HUES64 (cell line): ENCODE measurements around the gene RCE1.

Experiments
- H3K27ac ChIP-seq: 2 replicates; pipeline ENCODE4 v1.7.0; 2013; ENCODE audit warnings: low read depth, low read length, inconsistent platforms
- H3K27me3 ChIP-seq: 2 replicates; pipeline ENCODE4 v1.6.1; 2013; ENCODE audit warnings: mild to moderate bottlenecking, low read length; ENCODE audit not compliant: insufficient read depth
- H3K36me3 ChIP-seq: 2 replicates; pipeline ENCODE4 v1.6.1; 2013; ENCODE audit warnings: mild to moderate bottlenecking, low read length; ENCODE audit not compliant: insufficient read depth
- H3K4me1 ChIP-seq: 2 replicates; pipeline ENCODE4 v1.6.1; 2013; ENCODE audit warnings: mild to moderate bottlenecking, low read length, moderate library complexity; ENCODE audit not compliant: insufficient read depth
- H3K4me3 ChIP-seq: 2 replicates; pipeline ENCODE4 v1.5.1; 2013; ENCODE audit warnings: mild to moderate bottlenecking, low read length, moderate library complexity
- H3K9ac ChIP-seq: 2 replicates; pipeline ENCODE4 v1.6.1; 2013; ENCODE audit warnings: mild to moderate bottlenecking, low read depth, low read length
- H3K9me3 ChIP-seq: 2 replicates; pipeline ENCODE4 v1.6.1; 2013; ENCODE audit warnings: low read depth, low read length; ENCODE audit not compliant: insufficient read depth
- WGBS: fragments of 150-250, 120-280 bp; methylation state at CpG from one replicate; pipeline ENCODE4 v1.1.7; 2013; ENCODE audit warnings: missing lambda C conversion rate; 5-methylcytosine and 5-hydroxymethylcytosine counted together

RCE1 gene

DNA sequence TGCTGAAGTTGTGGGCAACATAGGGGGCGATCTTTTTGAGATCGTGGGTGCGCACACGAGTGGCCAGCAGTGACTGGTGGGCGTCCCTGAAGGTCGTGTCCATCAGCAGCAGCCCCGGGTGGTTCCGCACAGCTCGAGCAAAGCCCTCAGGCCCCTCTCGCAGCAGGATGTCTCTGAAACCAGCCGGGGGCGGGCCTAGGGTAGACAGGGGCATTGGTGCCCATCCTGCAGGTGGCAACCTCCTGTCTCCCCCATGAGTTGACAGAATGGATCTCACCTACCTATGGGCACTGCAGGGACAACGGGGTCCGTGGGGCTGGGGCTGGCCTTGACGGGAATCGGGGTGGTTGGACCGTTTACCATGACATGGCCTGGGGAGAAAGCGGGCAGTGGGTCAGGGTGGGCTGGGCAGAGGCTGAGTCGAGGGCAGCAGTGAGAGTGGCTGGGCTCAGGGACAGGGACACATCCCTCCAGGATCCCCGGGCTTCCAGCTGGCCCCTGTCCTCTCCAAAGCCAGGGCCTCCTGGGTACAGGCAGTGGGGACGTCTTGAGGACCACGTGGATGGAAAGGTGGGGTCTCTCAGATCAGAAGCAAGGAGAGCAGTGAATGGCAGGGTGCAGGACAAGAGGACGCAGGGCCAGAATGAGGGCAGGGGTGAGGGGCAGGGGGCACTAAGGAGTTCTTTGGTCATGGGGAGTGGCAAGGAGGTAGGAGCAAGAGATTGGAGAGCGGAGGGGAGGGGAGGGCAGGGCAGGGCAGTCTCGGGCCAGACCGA, 9.4 kb downstream of the RCE1 start:
- Histone ChIP-seq H3K9me3 (no peaks in the 10 kb centered on the region), H3K36me3 (peaks cover 12% of the 10 kb centered on the region), H3K9ac (no peak overlapping the region), H3K4me1 (peaks cover 5% of the 10 kb centered on the region; the same call in 1 of the 2 replicates), H3K27ac (no peak overlapping the region), H3K4me3 (no peak overlapping the region), H3K27me3 (no peaks in the 10 kb centered on the region)
- WGBS, result 92% methylated on average over 26 of the region's 26 CpGs

DNA sequence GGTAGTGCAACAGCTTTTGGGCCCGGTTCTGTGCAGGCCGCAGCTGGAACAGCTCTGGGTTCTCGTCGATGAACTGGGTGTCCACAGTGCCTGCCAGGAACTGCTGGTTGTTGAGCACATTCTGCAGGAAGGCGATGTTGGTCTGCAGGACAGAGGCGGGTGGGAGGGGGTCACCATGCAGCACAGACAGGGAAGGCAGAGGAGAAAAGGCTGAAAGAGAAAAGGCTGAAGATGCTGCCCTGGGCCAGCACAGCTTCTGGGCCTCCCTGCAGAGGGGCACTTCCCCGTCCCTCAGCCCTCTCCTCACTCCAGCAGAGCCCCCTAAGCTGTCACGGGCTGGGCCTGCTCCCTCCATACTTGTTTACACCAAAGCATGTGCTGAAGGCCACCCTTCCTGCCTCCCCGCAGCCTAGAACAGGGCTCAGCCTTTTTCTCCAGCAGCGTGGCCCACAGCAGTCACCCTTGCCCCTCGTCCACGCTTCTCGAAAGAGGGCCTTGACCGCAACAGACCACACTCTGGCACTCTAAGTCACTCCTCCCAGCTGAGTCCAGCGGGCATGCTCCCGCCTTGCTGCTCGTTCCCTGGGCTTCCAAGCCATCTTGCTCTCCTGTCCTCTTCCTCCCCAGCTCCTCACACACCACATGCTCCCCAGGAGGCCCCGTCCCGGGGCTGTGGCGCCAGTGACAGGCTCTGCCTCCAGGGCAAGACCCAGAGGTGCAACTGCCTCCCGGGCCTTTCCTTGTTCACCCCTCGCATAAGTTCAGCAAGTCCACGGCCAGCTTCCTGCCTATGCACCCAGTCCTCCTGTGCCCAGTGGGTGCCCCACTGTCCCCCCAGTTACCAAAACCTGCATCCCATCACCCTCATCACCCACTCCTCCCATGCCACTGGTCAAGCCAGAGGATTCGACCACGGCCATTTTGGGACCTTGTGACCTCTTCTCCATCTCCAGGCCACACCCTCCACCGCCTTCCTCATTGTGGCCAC, 10.3 kb downstream of the RCE1 start:
- Histone ChIP-seq H3K27me3 (no peaks in the 10 kb centered on the region), H3K9ac (no peak overlapping the region), H3K4me3 (no peak overlapping the region), H3K4me1 (peaks cover 5% of the 10 kb centered on the region; the same call in 1 of the 2 replicates), H3K27ac (no peak overlapping the region), H3K36me3 (peaks cover 5% of the 10 kb centered on the region; the same call in 1 of the 2 replicates), H3K9me3 (no peaks in the 10 kb centered on the region)
- 91% methylated on average over 26 of the region's 26 CpGs for WGBS

DNA sequence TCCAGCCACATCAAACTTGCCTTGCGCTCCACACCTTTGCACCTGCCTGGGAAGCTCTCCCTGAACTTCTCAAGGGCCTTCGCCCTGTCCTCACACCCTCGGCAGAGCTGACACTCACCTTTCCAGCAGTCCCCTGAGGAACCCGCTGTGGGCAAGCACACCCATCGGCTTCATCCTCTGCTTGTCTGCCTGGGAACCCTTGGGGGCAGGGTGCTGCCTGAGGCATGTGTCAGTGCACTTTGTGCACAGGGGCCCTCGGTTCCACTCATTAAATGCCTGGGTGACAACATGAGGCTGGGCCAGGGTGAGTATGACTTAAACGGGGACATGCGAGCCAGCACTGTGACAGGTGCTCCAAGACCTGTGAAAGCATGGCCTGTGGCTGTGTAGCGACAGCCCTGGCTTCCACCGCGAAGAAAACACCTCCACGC, 11.0 kb downstream of the RCE1 start:
- H3K36me3 ChIP-seq, result peaks cover 2% of the 10 kb centered on the region; the same call in 1 of the 2 replicates
- no peaks in the 10 kb centered on the region for H3K9me3 ChIP-seq
- no peak overlapping the region for H3K27ac ChIP-seq
- H3K4me1 ChIP-seq, result peaks cover 5% of the 10 kb centered on the region; the same call in 1 of the 2 replicates
- H3K27me3 ChIP-seq, result no peaks in the 10 kb centered on the region
- 94% methylated on average over 12 of the region's 12 CpGs for WGBS
- no peak overlapping the region for H3K4me3 ChIP-seq
- no peak overlapping the region for H3K9ac ChIP-seq

DNA sequence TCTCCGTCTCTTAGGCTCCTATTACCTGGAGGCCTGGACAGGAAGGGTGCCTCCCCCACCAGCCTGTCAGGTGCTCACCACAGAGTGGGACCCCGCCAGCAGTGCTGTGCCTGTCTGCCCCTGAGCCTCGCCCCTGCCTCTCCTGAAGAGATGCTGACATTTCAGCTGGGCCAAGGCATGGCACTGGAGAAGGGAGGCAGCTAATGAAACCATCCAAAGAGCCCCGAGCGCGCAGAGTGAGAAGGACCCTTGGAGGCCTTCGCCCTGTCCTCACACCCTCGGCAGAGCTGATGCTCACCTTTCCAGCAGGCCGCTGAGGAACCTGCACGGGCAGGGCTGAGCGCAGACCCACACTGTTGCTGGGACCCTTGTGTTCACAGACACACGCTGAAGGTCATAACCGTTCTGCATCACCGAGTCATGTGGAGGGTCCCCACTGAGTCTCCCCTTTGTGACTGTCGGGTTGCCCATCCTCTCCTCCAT, 11.5 kb downstream of the RCE1 start:
- no peak overlapping the region for H3K27ac ChIP-seq
- H3K27me3 ChIP-seq, result no peaks in the 10 kb centered on the region
- peaks cover 7% of the 10 kb centered on the region; the same call in 1 of the 2 replicates for H3K36me3 ChIP-seq
- 93% methylated on average over 15 of the region's 15 CpGs for WGBS
- no peak overlapping the region for H3K9ac ChIP-seq
- no peaks in the 10 kb centered on the region for H3K9me3 ChIP-seq
- peaks cover 5% of the 10 kb centered on the region; the same call in 1 of the 2 replicates for H3K4me1 ChIP-seq
- H3K4me3 ChIP-seq, result no peak overlapping the region

DNA sequence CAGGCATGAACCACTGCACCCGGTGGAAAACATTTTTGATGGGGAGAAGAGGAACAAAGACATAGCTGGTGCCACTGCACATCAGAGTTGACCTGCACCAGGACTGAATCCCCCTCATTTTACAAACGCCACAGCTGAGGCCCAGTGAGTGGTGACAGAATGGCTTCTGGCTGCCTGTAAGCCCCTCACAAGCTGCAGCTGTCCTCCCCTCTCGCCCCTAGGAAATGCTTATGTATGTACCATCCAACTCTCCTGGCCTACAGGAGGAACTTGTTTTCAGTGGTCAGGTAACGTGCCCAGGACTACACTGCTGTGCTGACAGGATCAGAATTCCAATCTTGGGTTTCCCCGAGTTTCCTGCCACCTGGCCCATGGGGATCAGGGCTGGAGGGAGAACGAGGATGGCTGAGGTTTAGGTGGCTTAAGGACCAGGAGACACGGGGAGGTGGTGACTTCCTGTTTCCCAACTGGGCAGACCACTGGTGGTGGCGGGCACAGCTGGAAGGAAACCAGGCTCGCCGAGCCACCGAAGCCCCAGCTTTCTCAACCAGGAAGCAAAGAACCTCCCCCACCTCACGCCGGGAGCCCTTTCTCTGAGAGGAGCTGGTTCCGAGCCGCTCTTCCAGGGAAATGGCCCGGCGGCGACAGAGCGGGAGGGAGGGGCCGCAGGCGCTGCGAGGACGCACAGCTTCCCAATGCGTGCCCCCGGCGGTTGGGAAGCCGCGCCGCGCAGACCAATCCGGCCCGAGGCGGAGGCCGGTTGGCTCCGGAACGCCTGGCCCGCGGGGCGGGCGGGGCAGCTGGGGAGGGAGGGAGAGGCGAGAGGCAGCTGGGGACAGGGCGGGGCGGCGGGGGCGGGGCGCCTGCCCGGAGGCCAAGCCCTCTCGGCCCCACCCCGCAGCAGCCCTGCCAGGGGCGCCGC, 12.6 kb downstream of the RCE1 start:
- Histone ChIP-seq H3K36me3 (peaks cover 9% of the 10 kb centered on the region; the same call in 1 of the 2 replicates), H3K4me1 (peaks cover 5% of the 10 kb centered on the region; the same call in 1 of the 2 replicates)

DNA sequence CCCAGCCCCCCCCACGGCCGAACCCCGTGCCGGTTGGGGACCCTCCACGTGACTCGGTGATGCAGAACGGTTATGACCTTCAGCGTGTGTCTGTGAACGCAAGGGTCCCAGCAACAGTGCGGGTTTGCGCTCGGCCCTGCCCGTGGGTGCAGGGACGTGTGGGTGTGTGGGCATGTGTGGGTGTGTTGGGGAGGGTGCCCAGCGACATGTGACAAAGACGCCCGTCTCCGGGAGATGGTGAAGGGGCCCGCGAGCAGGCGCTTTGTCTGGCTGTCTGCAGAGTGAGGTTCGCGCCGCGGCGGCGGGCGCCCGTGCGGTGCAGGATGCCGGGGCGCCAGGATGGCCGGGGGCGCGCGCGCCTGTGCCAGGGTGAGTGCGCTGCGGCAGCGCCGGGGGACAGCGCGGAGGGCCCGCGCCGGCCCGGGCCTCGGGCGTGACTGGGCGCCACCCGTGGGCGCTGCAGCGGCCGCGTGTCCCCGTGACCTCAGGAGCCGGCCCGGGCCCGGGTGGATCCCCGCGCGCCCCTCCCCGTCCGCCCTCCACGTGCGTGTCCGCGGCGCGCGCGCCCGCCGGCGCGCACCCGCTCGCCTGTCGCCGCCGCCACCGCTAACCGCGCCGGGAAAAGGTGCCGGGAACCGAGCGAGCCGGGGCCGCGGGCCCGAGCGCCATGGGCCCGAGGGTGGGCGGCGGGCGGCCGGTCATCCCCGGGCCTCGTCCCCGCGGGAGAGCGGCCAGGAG, 13.4 kb downstream of the RCE1 start, which contains the start of gene LRFN4:
LRFN4 (plus strand) TSS at position 569 of the 738 bp plus-strand sequence. CDS start 681 bp downstream, outside the sequence.
- Histone ChIP-seq H3K4me3 (peak within 1 kb of the TSS; percentile 83), H3K4me1 (peaks cover 5% of the 10 kb centered on the region; the same call in 1 of the 2 replicates), H3K36me3 (peaks cover 9% of the 10 kb centered on the region; the same call in 1 of the 2 replicates), H3K9me3 (no peaks in the 10 kb centered on the region), H3K27ac (peak within 1 kb of the TSS; percentile 85), H3K27me3 (no peaks in the 10 kb centered on the region), H3K9ac (peak within 1 kb of the TSS; percentile 88)
- under 1% methylated on average over 103 of the region's 103 CpGs for WGBS

More for the DNA sequence above, 12.6 kb downstream of the RCE1 start:
- Histone ChIP-seq H3K9ac (peak overlapping the region; percentile 88), H3K9me3 (no peaks in the 10 kb centered on the region), H3K27me3 (no peaks in the 10 kb centered on the region), H3K4me3 (peak overlapping the region; percentile 83), H3K27ac (peak overlapping the region; percentile 85)
- 7% methylated on average over 51 of the region's 51 CpGs for WGBS

DNA sequence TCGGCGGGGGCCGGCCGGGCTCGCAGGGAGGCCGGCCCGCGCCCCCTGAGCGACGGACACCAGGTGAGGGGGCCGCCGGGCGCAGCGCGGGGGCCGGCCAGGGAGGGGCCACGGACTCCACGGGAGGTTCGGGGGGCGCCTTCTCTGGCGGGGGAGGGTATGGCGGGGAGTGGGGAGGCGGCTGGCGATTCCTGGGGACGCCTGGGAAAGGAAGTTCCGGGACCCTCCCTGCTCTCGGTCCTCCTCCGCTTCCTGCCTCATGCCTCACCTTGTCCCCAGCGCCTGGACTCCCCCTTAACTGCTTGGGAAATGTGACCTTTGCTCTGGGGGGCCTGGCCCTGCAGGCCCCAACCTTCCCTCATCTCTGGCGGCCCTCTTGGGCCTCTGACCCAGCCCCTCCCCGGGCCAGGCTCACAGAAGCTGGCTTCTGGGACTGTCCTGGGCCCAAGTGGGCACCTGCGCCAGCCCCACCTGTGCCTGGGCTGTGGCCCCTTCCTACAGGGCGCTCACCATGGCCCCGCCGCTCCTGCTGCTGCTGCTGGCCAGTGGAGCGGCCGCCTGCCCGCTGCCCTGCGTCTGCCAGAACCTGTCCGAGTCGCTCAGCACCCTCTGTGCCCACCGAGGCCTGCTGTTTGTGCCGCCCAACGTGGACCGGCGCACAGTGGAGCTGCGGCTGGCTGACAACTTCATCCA, 14.1 kb downstream of the RCE1 start:
- no peaks in the 10 kb centered on the region for H3K9me3 ChIP-seq
- H3K9ac ChIP-seq, result peak overlapping the region; percentile 88
- H3K27me3 ChIP-seq, result no peaks in the 10 kb centered on the region
- H3K4me3 ChIP-seq, result peak overlapping the region; percentile 83
- H3K4me1 ChIP-seq, result peaks cover 5% of the 10 kb centered on the region; the same call in 1 of the 2 replicates
- H3K27ac ChIP-seq, result no peak overlapping the region; the same call in 1 of the 2 replicates
- H3K36me3 ChIP-seq, result peaks cover 11% of the 10 kb centered on the region; the same call in 1 of the 2 replicates
- WGBS, result 28% methylated on average over 46 of the region's 47 CpGs

DNA sequence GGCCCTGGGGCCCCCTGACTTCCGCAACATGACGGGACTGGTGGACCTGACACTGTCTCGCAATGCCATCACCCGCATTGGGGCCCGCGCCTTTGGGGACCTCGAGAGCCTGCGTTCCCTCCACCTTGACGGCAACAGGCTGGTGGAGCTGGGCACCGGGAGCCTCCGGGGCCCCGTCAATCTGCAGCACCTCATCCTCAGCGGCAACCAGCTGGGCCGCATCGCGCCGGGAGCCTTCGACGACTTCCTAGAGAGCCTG, 14.6 kb downstream of the RCE1 start:
- no peaks in the 10 kb centered on the region for H3K9me3 ChIP-seq
- no peaks in the 10 kb centered on the region for H3K27me3 ChIP-seq
- H3K9ac ChIP-seq, result no peak overlapping the region
- H3K4me3 ChIP-seq, result peak overlapping the region; percentile 83
- 92% methylated on average over 19 of the region's 19 CpGs for WGBS
- peaks cover 5% of the 10 kb centered on the region; the same call in 1 of the 2 replicates for H3K4me1 ChIP-seq
- H3K36me3 ChIP-seq, result peaks cover 12% of the 10 kb centered on the region; the same call in 1 of the 2 replicates
- no peak overlapping the region for H3K27ac ChIP-seq

DNA sequence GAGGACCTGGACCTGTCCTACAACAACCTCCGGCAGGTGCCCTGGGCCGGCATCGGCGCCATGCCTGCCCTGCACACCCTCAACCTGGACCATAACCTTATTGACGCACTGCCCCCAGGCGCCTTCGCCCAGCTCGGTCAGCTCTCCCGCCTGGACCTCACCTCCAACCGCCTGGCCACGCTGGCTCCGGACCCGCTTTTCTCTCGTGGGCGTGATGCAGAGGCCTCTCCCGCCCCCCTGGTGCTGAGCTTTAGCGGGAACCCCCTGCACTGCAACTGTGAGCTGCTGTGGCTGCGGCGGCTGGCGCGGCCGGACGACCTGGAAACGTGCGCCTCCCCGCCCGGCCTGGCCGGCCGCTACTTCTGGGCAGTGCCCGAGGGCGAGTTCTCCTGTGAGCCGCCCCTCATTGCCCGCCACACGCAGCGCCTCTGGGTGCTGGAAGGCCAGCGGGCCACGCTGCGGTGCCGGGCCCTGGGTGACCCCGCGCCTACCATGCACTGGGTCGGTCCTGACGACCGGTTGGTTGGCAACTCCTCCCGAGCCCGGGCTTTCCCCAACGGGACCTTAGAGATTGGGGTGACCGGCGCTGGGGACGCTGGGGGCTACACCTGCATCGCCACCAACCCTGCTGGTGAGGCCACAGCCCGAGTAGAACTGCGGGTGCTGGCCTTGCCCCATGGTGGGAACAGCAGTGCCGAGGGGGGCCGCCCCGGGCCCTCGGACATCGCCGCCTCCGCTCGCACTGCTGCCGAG, 15.1 kb downstream of the RCE1 start:
- no peak overlapping the region for H3K9ac ChIP-seq

More for the DNA sequence above, 15.1 kb downstream of the RCE1 start:
- H3K4me1 ChIP-seq, result peaks cover 5% of the 10 kb centered on the region; the same call in 1 of the 2 replicates
- no peaks in the 10 kb centered on the region for H3K9me3 ChIP-seq
- peaks cover 12% of the 10 kb centered on the region; the same call in 1 of the 2 replicates for H3K36me3 ChIP-seq
- no peak overlapping the region for H3K27ac ChIP-seq
- 94% methylated on average over 62 of the region's 62 CpGs for WGBS
- H3K27me3 ChIP-seq, result no peaks in the 10 kb centered on the region
- no peak overlapping the region for H3K4me3 ChIP-seq
